Measurements from ENCODE around the gene UBR2.
A peak's percentile ranks its signal among the peaks of the same experiment; 100 is the strongest.

The UBR2 gene

GRCh38 chr6:42563697-42564505 is at the start of gene UBR2:
TSS of gene UBR2 (plus strand) at chr6:42564029. CDS start at chr6:42564320, 291 bp downstream.
- H3K4me1 Mint-ChIP-seq (ENCODE audit: low read depth), result peaks cover 24% of the 10 kb centered on the region
- H3K9me3 Mint-ChIP-seq, result no peaks in the 10 kb centered on the region
- H3K36me3 Mint-ChIP-seq (ENCODE audit: low read depth), result peaks cover 13% of the 10 kb centered on the region
- peak within 1 kb of the TSS; percentile 90 for H3K4me3 Mint-ChIP-seq
- peaks cover 4% of the 10 kb centered on the region for H3K27me3 Mint-ChIP-seq (ENCODE audit: low read depth)
- H3K27ac Mint-ChIP-seq, result peak within 1 kb of the TSS; percentile 87

- Mint-ChIP-seq H3K9me3 (peaks cover under 1% of the 10 kb centered on the region), H3K27ac (no peak overlapping the region), H3K27me3 (ENCODE audit: low read depth) (no peaks in the 10 kb centered on the region), H3K4me1 (ENCODE audit: low read depth) (no peaks in the 10 kb centered on the region), H3K36me3 (ENCODE audit: low read depth) (peaks cover under 1% of the 10 kb centered on the region), H3K4me3 (no peak overlapping the region)
Observed at GRCh38 chr6:42514745-42515144, 49.1 kb upstream of the UBR2 start.

- H3K36me3 Mint-ChIP-seq (ENCODE audit: low read depth), result peaks cover 5% of the 10 kb centered on the region
- H3K9me3 Mint-ChIP-seq, result peaks cover 7% of the 10 kb centered on the region
- no peaks in the 10 kb centered on the region for H3K27me3 Mint-ChIP-seq (ENCODE audit: low read depth)
- peaks cover 3% of the 10 kb centered on the region for H3K4me1 Mint-ChIP-seq (ENCODE audit: low read depth)
- H3K4me3 Mint-ChIP-seq, result no peak overlapping the region
- H3K27ac Mint-ChIP-seq, result no peak overlapping the region
Observed at GRCh38 chr6:42519779-42520178, 44.0 kb upstream of the UBR2 start.

GRCh38 chr6:42520786-42521607 is 42.8 kb upstream of the UBR2 start:
- Mint-ChIP-seq H3K27me3 (ENCODE audit: low read depth) (no peaks in the 10 kb centered on the region), H3K36me3 (ENCODE audit: low read depth) (peaks cover 5% of the 10 kb centered on the region), H3K4me1 (ENCODE audit: low read depth) (peaks cover 3% of the 10 kb centered on the region), H3K27ac (no peak overlapping the region), H3K4me3 (no peak overlapping the region), H3K9me3 (peaks cover 7% of the 10 kb centered on the region)

GRCh38 chr6:42522036-42522435 is 41.8 kb upstream of the UBR2 start:
- Mint-ChIP-seq H3K36me3 (ENCODE audit: low read depth) (peaks cover 5% of the 10 kb centered on the region), H3K27ac (no peak overlapping the region), H3K27me3 (ENCODE audit: low read depth) (no peaks in the 10 kb centered on the region), H3K4me1 (ENCODE audit: low read depth) (peaks cover 3% of the 10 kb centered on the region), H3K4me3 (no peak overlapping the region), H3K9me3 (peaks cover 7% of the 10 kb centered on the region)

GRCh38 chr6:42522942-42523814 is 40.7 kb upstream of the UBR2 start:
- Mint-ChIP-seq H3K4me1 (ENCODE audit: low read depth) (peaks cover 3% of the 10 kb centered on the region), H3K4me3 (no peak overlapping the region), H3K9me3 (peaks cover 7% of the 10 kb centered on the region), H3K27ac (no peak overlapping the region), H3K36me3 (ENCODE audit: low read depth) (peaks cover 5% of the 10 kb centered on the region), H3K27me3 (ENCODE audit: low read depth) (no peaks in the 10 kb centered on the region)

GRCh38 chr6:42525206-42525605 is 38.6 kb upstream of the UBR2 start:
- no peak overlapping the region for H3K4me3 Mint-ChIP-seq
- peaks cover under 1% of the 10 kb centered on the region for H3K36me3 Mint-ChIP-seq (ENCODE audit: low read depth)
- peaks cover 1% of the 10 kb centered on the region for H3K27me3 Mint-ChIP-seq (ENCODE audit: low read depth)
- H3K27ac Mint-ChIP-seq, result no peak overlapping the region
- H3K4me1 Mint-ChIP-seq (ENCODE audit: low read depth), result peaks cover 3% of the 10 kb centered on the region
- H3K9me3 Mint-ChIP-seq, result peaks cover 2% of the 10 kb centered on the region

DNA sequence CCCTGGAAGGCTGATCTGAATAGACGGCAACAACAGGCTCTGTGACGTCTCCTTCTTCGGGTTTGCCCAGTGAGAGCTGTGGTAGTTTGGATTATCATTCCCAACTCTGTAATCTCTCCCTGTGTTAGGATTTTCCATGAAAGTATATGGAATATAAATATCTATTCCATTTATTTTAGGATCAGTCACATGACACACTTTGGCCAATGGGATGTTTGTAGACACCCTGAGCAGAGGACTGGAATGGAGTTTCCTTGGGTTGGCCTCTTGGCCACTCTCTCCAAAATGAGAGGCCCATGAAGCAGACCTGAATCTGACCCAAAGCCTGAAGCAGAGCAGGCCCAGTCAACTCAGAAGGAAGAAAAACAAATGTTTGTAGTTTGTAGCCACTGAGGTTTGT is 37.2 kb upstream of the UBR2 start:
- no peak overlapping the region for H3K27ac Mint-ChIP-seq
- no peaks in the 10 kb centered on the region for H3K9me3 Mint-ChIP-seq
- H3K36me3 Mint-ChIP-seq (ENCODE audit: low read depth), result no peaks in the 10 kb centered on the region
- peaks cover 5% of the 10 kb centered on the region for H3K27me3 Mint-ChIP-seq (ENCODE audit: low read depth)
- no peak overlapping the region for H3K4me3 Mint-ChIP-seq
- H3K4me1 Mint-ChIP-seq (ENCODE audit: low read depth), result no peaks in the 10 kb centered on the region

GRCh38 chr6:42527204-42527603 is 36.6 kb upstream of the UBR2 start:
- Mint-ChIP-seq H3K4me3 (no peak overlapping the region), H3K27me3 (ENCODE audit: low read depth) (peaks cover 5% of the 10 kb centered on the region), H3K9me3 (no peaks in the 10 kb centered on the region), H3K4me1 (ENCODE audit: low read depth) (no peaks in the 10 kb centered on the region), H3K27ac (no peak overlapping the region), H3K36me3 (ENCODE audit: low read depth) (no peaks in the 10 kb centered on the region)

DNA sequence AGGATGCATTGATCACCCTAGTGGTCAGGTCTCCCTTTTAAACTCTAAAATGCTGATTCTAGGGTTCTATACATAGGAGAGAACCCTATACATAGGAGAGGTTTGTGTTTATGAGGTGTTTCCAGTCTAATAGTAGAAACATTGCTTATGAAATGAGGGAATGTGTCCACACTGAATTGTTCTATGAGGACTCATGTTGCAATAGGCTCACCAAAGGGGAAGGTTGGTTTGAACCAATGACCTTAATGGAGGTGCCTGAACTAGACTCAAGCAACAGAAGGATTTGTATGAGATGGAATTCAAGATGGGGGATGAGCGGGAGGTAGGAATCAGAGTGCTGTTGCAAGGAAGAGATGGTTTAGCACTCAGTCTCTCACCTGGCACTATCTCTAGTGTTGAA is 33.5 kb upstream of the UBR2 start:
- H3K27me3 Mint-ChIP-seq (ENCODE audit: low read depth), result peaks cover 5% of the 10 kb centered on the region
- no peak overlapping the region for H3K4me3 Mint-ChIP-seq
- no peak overlapping the region for H3K27ac Mint-ChIP-seq
- no peaks in the 10 kb centered on the region for H3K4me1 Mint-ChIP-seq (ENCODE audit: low read depth)
- H3K36me3 Mint-ChIP-seq (ENCODE audit: low read depth), result no peaks in the 10 kb centered on the region
- no peaks in the 10 kb centered on the region for H3K9me3 Mint-ChIP-seq

- Mint-ChIP-seq H3K9me3 (no peaks in the 10 kb centered on the region), H3K27ac (no peak overlapping the region), H3K27me3 (ENCODE audit: low read depth) (peaks cover 5% of the 10 kb centered on the region), H3K4me1 (ENCODE audit: low read depth) (no peaks in the 10 kb centered on the region), H3K36me3 (ENCODE audit: low read depth) (no peaks in the 10 kb centered on the region), H3K4me3 (no peak overlapping the region)
Observed at GRCh38 chr6:42530751-42531150, 33.1 kb upstream of the UBR2 start.

GRCh38 chr6:42532038-42532669 is 31.7 kb upstream of the UBR2 start:
- H3K27ac Mint-ChIP-seq, result no peak overlapping the region
- H3K4me1 Mint-ChIP-seq (ENCODE audit: low read depth), result no peaks in the 10 kb centered on the region
- H3K9me3 Mint-ChIP-seq, result no peaks in the 10 kb centered on the region
- peaks cover 8% of the 10 kb centered on the region for H3K27me3 Mint-ChIP-seq (ENCODE audit: low read depth)
- H3K4me3 Mint-ChIP-seq, result no peak overlapping the region
- no peaks in the 10 kb centered on the region for H3K36me3 Mint-ChIP-seq (ENCODE audit: low read depth)

DNA sequence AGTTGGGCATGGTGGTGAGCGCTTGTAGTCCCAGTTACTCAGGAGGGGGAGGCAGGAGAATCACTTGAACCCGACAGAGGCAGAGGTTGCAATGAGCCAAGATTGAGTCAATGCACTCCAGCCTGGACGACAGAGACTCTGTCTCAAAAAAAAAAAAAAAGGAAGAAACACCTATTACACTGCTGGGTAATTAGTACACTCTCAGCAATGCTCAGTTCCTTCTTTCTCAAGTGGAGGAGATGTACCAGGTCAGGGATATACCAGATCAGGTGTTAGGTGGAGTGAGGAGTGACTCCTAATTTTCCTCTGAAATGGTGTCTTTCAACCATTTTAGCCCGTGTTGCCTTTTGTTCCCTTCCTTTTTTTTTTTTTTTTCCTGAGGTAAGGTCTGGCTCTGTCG is 30.0 kb upstream of the UBR2 start:
- Mint-ChIP-seq H3K4me1 (ENCODE audit: low read depth) (no peaks in the 10 kb centered on the region), H3K9me3 (no peaks in the 10 kb centered on the region), H3K36me3 (ENCODE audit: low read depth) (no peaks in the 10 kb centered on the region), H3K27me3 (ENCODE audit: low read depth) (peaks cover 8% of the 10 kb centered on the region), H3K4me3 (no peak overlapping the region), H3K27ac (no peak overlapping the region)

DNA sequence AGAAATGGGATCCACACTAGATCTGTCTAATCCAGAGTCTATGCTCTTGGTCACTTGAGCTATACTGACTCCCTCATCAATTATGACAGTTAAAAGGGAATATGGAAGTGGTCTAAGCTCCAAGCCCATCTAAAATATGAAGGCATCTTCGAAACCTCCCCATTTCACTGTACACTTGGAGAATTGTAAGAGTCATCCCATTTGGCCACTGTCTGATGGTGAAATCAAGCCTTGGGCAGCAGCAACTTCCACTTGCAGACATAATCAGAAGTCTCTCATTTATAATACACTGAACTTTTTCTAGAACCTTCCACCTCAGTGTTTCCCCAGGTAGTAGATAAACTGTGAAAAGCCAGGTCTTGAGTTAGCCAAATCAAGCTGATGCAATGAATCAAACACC is 26.3 kb upstream of the UBR2 start:
- Mint-ChIP-seq H3K4me1 (ENCODE audit: low read depth) (no peaks in the 10 kb centered on the region), H3K4me3 (no peak overlapping the region), H3K9me3 (no peaks in the 10 kb centered on the region), H3K36me3 (ENCODE audit: low read depth) (no peaks in the 10 kb centered on the region), H3K27ac (no peak overlapping the region), H3K27me3 (ENCODE audit: low read depth) (peaks cover 24% of the 10 kb centered on the region)
